WTC11 (cell line): ENCODE data around the gene CSKMT. TPM values are rescaled to one million over a fixed set of nuclear protein-coding genes. Genes with fewer than 3 reads are reported as not detected.
A peak's percentile ranks its signal among the peaks of the same experiment; 100 is the strongest.

ENCODE experiments used
- ATF1 ChIP-seq: sonication (generic); formaldehyde crosslinking; IDR thresholded peaks from 2 replicates; pipeline ENCODE4 v1.8.1; 2023; ENCODE audit warnings: mild to moderate bottlenecking, moderate library complexity, missing genetic modification reagents
- CBFB ChIP-seq: sonication (generic); formaldehyde crosslinking; IDR thresholded peaks from 2 replicates; pipeline ENCODE4 v1.8.1; 2022; ENCODE audit warnings: mild to moderate bottlenecking, low read depth, missing genetic modification reagents
- ETV6 ChIP-seq: sonication (generic); formaldehyde crosslinking; IDR thresholded peaks from 2 replicates; pipeline ENCODE4 v1.8.1; 2022; ENCODE audit warnings: mild to moderate bottlenecking, missing genetic modification reagents
- FOXK1 ChIP-seq: sonication (generic); formaldehyde crosslinking; IDR thresholded peaks from 2 replicates; pipeline ENCODE4 v1.8.0; 2022; ENCODE audit warnings: mild to moderate bottlenecking, moderate library complexity, missing genetic modification reagents
- FOXP1 ChIP-seq: sonication (generic); formaldehyde crosslinking; IDR thresholded peaks from 2 replicates; pipeline ENCODE4 v1.8.0; 2022; ENCODE audit warnings: missing genetic modification reagents, mild to moderate bottlenecking, moderate library complexity, borderline replicate concordance
- JAZF1 ChIP-seq: fragments of 250-450 bp; sonication (Bioruptor Pico); IDR thresholded peaks from 2 replicates; pipeline ENCODE4 v1.9.0; 2021; ENCODE audit warnings: moderate library complexity, mild to moderate bottlenecking, inconsistent platforms
- MXD4 ChIP-seq: fragments of 250-450 bp; sonication (Bioruptor Pico); IDR thresholded peaks from 2 replicates; pipeline ENCODE4 v1.8.0; 2021; ENCODE audit warnings: mild to moderate bottlenecking, moderate library complexity, borderline replicate concordance
- NFATC4 ChIP-seq: fragments of 250-450 bp; sonication (Bioruptor Pico); IDR thresholded peaks from 2 replicates; pipeline ENCODE4 v1.9.0; 2021; ENCODE audit warnings: mild to moderate bottlenecking
- NFE2L1 ChIP-seq: sonication (generic); formaldehyde crosslinking; IDR thresholded peaks from 2 replicates; pipeline ENCODE4 v1.8.1; 2023; ENCODE audit warnings: missing genetic modification reagents
- NR2C2 ChIP-seq: sonication (generic); formaldehyde crosslinking; IDR thresholded peaks from 2 replicates; pipeline ENCODE4 v1.8.0; 2022; ENCODE audit warnings: mild to moderate bottlenecking, missing genetic modification reagents
- NR3C1 ChIP-seq: sonication (generic); formaldehyde crosslinking; conservative IDR thresholded peaks from 2 replicates; pipeline ENCODE4 v1.8.1; 2023; ENCODE audit warnings: low read depth, mild to moderate bottlenecking, missing genetic modification reagents
- OVOL2 ChIP-seq: fragments of 250-450 bp; sonication (Bioruptor Pico); IDR thresholded peaks from 2 replicates; pipeline ENCODE4 v1.9.0; 2021; ENCODE audit warnings: mild to moderate bottlenecking, borderline replicate concordance
- PRRX2 ChIP-seq: fragments of 250-450 bp; sonication (Bioruptor Pico); IDR thresholded peaks from 2 replicates; pipeline ENCODE4 v1.8.0; 2021; ENCODE audit warnings: mild to moderate bottlenecking
- TCF7 ChIP-seq: sonication (generic); formaldehyde crosslinking; IDR thresholded peaks from 2 replicates; pipeline ENCODE4 v1.8.0; 2022; ENCODE audit warnings: mild to moderate bottlenecking, low read depth, missing genetic modification reagents, moderate library complexity
- TEAD1 ChIP-seq: sonication (generic); formaldehyde crosslinking; IDR thresholded peaks from 2 replicates; pipeline ENCODE4 v1.8.0; 2022; ENCODE audit warnings: mild to moderate bottlenecking, missing genetic modification reagents
- TEAD4 ChIP-seq: sonication (generic); formaldehyde crosslinking; IDR thresholded peaks from 2 replicates; pipeline ENCODE4 v1.8.0; 2022; ENCODE audit warnings: mild to moderate bottlenecking, missing genetic modification reagents
- TP53 ChIP-seq: sonication (generic); formaldehyde crosslinking; IDR thresholded peaks from 2 replicates; pipeline ENCODE4 v1.8.1; 2023; ENCODE audit warnings: mild to moderate bottlenecking, missing genetic modification reagents
- ZNF219 ChIP-seq: sonication (generic); formaldehyde crosslinking; IDR thresholded peaks from 2 replicates; pipeline ENCODE4 v1.8.0; 2023; ENCODE audit warnings: missing genetic modification reagents, mild to moderate bottlenecking, borderline replicate concordance
- ZNF263 ChIP-seq: sonication (generic); formaldehyde crosslinking; IDR thresholded peaks from 2 replicates; pipeline ENCODE4 v1.8.1; 2022; ENCODE audit warnings: low read depth, mild to moderate bottlenecking, moderate library complexity, missing genetic modification reagents
- ZNF416 ChIP-seq: fragments of 250-450 bp; sonication (Bioruptor Pico); IDR thresholded peaks from 2 replicates; pipeline ENCODE4 v1.9.0; 2021; ENCODE audit warnings: mild to moderate bottlenecking, inconsistent platforms
- total RNA-seq: library from RNA; stranded (reverse); gene quantifications from 3 replicates; pipeline ENCODE4 v1.2.3, GENCODE V29; 2021
- TF ChIP-seq, protein P1 (sequence below): sonication (generic); formaldehyde crosslinking; IDR thresholded peaks from 2 replicates; pipeline ENCODE4 v1.8.0; 2022; ENCODE audit warnings: mild to moderate bottlenecking, missing genetic modification reagents
- TF ChIP-seq, protein P2 (sequence below): fragments of 250-450 bp; sonication (Bioruptor Pico); IDR thresholded peaks from 2 replicates; pipeline ENCODE4 v1.9.0; 2021; ENCODE audit warnings: mild to moderate bottlenecking
- TF ChIP-seq, protein P3 (sequence below): sonication (generic); formaldehyde crosslinking; IDR thresholded peaks from 2 replicates; pipeline ENCODE4 v1.8.1; 2022; ENCODE audit warnings: missing genetic modification reagents, borderline replicate concordance
- TF ChIP-seq, protein P4 (sequence below): fragments of 250-450 bp; sonication (Bioruptor Pico); IDR thresholded peaks from 2 replicates; pipeline ENCODE4 v1.9.0; 2021; ENCODE audit warnings: moderate library complexity, mild to moderate bottlenecking, inconsistent platforms, borderline replicate concordance
- TF ChIP-seq, protein P5 (sequence below): sonication (generic); formaldehyde crosslinking; IDR thresholded peaks from 2 replicates; pipeline ENCODE4 v1.8.0; 2023; ENCODE audit warnings: mild to moderate bottlenecking, missing genetic modification reagents
- TF ChIP-seq, protein P6 (sequence below): sonication (generic); formaldehyde crosslinking; IDR thresholded peaks from 2 replicates; pipeline ENCODE4 v1.8.0; 2022; ENCODE audit warnings: mild to moderate bottlenecking, missing genetic modification reagents
- TF ChIP-seq, protein P7 (sequence below): sonication (generic); formaldehyde crosslinking; IDR thresholded peaks from 2 replicates; pipeline ENCODE4 v1.8.1; 2022; ENCODE audit warnings: mild to moderate bottlenecking, moderate library complexity, missing genetic modification reagents

The CSKMT gene
- total RNA-seq, 1 experiment from 2014 or later = 75.6 TPM

DNA sequence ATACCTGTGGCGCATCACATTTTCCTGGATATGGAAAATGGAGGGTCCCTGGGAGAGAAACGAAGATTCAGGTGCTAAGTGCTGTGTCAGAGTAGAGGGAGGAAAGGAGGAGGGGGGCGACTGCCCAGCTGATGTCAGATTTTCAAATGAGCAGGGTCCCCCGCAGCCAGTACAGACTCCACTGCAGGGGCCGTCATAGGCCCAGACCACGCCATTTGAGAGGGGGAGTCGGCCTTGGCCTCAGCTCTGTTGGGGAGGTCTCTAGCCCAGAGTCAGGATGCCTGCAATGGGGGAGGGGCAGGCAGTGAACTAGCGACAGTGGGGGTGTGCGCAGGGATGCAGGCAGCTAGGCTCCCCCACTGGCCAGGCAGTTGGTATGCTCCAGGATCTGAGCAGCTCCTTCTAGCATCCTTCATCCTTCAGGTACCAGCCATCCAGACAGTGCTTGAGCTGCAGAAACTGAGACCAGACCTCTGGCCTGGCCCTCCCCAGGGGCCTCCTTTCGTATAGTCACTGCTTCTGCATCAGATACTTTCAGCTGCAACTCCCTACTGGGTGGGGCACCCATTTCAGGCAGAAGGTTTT lies 42.3 kb downstream of the CSKMT start, which contains the start of the genes BSCL2 and GNG3 (continued):
- TF ChIP-seq, protein P1, sequence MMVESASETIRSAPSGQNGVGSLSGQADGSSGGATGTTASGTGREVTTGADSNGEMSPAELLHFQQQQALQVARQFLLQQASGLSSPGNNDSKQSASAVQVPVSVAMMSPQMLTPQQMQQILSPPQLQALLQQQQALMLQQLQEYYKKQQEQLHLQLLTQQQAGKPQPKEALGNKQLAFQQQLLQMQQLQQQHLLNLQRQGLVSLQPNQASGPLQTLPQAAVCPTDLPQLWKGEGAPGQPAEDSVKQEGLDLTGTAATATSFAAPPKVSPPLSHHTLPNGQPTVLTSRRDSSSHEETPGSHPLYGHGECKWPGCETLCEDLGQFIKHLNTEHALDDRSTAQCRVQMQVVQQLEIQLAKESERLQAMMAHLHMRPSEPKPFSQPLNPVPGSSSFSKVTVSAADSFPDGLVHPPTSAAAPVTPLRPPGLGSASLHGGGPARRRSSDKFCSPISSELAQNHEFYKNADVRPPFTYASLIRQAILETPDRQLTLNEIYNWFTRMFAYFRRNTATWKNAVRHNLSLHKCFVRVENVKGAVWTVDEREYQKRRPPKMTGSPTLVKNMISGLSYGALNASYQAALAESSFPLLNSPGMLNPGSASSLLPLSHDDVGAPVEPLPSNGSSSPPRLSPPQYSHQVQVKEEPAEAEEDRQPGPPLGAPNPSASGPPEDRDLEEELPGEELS (CRISPR knock-in tag) = no peak
- TF ChIP-seq, protein P2, sequence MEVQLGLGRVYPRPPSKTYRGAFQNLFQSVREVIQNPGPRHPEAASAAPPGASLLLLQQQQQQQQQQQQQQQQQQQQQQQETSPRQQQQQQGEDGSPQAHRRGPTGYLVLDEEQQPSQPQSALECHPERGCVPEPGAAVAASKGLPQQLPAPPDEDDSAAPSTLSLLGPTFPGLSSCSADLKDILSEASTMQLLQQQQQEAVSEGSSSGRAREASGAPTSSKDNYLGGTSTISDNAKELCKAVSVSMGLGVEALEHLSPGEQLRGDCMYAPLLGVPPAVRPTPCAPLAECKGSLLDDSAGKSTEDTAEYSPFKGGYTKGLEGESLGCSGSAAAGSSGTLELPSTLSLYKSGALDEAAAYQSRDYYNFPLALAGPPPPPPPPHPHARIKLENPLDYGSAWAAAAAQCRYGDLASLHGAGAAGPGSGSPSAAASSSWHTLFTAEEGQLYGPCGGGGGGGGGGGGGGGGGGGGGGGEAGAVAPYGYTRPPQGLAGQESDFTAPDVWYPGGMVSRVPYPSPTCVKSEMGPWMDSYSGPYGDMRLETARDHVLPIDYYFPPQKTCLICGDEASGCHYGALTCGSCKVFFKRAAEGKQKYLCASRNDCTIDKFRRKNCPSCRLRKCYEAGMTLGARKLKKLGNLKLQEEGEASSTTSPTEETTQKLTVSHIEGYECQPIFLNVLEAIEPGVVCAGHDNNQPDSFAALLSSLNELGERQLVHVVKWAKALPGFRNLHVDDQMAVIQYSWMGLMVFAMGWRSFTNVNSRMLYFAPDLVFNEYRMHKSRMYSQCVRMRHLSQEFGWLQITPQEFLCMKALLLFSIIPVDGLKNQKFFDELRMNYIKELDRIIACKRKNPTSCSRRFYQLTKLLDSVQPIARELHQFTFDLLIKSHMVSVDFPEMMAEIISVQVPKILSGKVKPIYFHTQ (CRISPR knock-in tag) = no peak
- TF ChIP-seq NFE2L1 (peak; percentile 77), TEAD1 (CRISPR knock-in tag) (peak; percentile 86; the same call in 1 of the 2 replicates), JAZF1 (CRISPR knock-in tag) (no peak), MXD4 (CRISPR knock-in tag) (no peak), FOXK1 (CRISPR knock-in tag) (peak; percentile 87), ATF1 (CRISPR knock-in tag) (no peak), FOXP1 (CRISPR knock-in tag) (peak; percentile 46; the same call in 1 of the 2 replicates), TCF7 (no peak), NR3C1 (no peak), OVOL2 (CRISPR knock-in tag) (no peak), PRRX2 (CRISPR knock-in tag) (no peak), ZNF416 (no peak), CBFB (peak; percentile 75; the same call in 1 of the 2 replicates), ETV6 (CRISPR knock-in tag) (peak; percentile 87), NR2C2 (no peak), ZNF219 (CRISPR knock-in tag) (no peak), ZNF263 (CRISPR knock-in tag) (no peak), NFATC4 (CRISPR knock-in tag) (no peak), TEAD4 (no peak), TP53 (CRISPR knock-in tag) (peak; percentile 42; the same call in 1 of the 2 replicates)
- TF ChIP-seq, protein P3, sequence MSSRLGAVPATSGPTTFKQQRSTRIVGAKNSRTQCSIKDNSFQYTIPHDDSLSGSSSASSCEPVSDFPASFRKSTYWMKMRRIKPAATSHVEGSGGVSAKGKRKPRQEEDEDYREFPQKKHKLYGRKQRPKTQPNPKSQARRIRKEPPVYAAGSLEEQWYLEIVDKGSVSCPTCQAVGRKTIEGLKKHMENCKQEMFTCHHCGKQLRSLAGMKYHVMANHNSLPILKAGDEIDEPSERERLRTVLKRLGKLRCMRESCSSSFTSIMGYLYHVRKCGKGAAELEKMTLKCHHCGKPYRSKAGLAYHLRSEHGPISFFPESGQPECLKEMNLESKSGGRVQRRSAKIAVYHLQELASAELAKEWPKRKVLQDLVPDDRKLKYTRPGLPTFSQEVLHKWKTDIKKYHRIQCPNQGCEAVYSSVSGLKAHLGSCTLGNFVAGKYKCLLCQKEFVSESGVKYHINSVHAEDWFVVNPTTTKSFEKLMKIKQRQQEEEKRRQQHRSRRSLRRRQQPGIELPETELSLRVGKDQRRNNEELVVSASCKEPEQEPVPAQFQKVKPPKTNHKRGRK (CRISPR knock-in tag) = no peak
- TF ChIP-seq, protein P4, sequence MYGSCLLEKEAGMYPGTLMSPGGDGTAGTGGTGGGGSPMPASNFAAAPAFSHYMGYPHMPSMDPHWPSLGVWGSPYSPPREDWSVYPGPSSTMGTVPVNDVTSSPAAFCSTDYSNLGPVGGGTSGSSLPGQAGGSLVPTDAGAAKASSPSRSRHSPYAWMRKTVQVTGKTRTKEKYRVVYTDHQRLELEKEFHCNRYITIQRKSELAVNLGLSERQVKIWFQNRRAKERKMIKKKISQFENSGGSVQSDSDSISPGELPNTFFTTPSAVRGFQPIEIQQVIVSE = no peak
- TF ChIP-seq, protein P5, sequence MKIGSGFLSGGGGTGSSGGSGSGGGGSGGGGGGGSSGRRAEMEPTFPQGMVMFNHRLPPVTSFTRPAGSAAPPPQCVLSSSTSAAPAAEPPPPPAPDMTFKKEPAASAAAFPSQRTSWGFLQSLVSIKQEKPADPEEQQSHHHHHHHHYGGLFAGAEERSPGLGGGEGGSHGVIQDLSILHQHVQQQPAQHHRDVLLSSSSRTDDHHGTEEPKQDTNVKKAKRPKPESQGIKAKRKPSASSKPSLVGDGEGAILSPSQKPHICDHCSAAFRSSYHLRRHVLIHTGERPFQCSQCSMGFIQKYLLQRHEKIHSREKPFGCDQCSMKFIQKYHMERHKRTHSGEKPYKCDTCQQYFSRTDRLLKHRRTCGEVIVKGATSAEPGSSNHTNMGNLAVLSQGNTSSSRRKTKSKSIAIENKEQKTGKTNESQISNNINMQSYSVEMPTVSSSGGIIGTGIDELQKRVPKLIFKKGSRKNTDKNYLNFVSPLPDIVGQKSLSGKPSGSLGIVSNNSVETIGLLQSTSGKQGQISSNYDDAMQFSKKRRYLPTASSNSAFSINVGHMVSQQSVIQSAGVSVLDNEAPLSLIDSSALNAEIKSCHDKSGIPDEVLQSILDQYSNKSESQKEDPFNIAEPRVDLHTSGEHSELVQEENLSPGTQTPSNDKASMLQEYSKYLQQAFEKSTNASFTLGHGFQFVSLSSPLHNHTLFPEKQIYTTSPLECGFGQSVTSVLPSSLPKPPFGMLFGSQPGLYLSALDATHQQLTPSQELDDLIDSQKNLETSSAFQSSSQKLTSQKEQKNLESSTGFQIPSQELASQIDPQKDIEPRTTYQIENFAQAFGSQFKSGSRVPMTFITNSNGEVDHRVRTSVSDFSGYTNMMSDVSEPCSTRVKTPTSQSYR = peak; percentile 100
- TF ChIP-seq, protein P6, sequence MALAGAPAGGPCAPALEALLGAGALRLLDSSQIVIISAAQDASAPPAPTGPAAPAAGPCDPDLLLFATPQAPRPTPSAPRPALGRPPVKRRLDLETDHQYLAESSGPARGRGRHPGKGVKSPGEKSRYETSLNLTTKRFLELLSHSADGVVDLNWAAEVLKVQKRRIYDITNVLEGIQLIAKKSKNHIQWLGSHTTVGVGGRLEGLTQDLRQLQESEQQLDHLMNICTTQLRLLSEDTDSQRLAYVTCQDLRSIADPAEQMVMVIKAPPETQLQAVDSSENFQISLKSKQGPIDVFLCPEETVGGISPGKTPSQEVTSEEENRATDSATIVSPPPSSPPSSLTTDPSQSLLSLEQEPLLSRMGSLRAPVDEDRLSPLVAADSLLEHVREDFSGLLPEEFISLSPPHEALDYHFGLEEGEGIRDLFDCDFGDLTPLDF (CRISPR knock-in tag) = 0 out of 2 replicates have a peak, but pooled peaks have one; percentile 45
- TF ChIP-seq, protein P7, sequence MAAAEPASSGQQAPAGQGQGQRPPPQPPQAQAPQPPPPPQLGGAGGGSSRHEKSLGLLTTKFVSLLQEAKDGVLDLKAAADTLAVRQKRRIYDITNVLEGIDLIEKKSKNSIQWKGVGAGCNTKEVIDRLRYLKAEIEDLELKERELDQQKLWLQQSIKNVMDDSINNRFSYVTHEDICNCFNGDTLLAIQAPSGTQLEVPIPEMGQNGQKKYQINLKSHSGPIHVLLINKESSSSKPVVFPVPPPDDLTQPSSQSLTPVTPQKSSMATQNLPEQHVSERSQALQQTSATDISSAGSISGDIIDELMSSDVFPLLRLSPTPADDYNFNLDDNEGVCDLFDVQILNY (CRISPR knock-in tag) = 0 out of 2 replicates have a peak, but pooled peaks have one; percentile 29
